UCSD-AML1 (cell line): ENCODE data around the gene SFMBT2.

Experiments used
- DNase-seq: peaks from one replicate; lab custom pipeline; 2025; ENCODE audit not compliant: unreplicated experiment; lab: John Stamatoyannopoulos, UW

The SFMBT2 gene

DNA sequence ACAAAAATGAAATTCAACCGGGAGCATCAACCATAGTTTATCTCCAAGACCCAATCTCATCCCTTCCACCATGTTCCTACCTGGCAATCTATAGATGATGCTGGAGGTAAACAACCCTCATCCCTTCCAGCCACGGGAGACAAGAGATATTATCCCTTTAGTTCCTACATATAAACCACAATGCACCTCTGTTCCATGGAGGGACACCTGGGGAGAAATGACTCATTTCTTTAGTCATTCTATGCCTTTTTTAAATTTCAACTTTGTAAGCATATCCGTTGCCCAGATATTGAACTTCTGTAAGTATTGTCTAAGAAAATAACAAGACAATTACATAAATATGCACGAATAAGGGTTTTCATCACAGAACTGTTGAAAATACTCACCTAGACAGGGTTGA is 15.5 kb upstream of the SFMBT2 start:
- DNase-seq = no peak

- DNase-seq = no peak
Observed at GRCh38 chr10:7425691-7426090, 14.9 kb upstream of the SFMBT2 start.

DNA sequence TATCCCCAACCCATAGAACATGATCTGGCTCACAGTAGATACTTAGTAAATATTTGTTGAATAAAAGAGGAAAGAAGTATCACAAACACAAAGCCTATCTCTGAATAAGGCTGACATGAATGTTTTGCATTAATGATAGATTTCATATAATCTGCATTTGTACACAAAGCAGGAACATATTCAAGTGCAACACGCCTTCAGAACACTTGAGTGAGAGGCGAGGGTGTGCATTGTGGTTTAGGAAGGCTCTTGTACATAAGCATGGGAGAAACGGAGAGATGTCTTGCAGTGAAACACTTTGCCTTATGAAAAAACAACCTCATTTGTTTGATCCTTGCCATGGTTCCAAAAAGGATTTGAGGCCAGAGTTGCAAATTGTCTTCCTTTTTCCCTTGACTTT is 14.1 kb upstream of the SFMBT2 start:
- DNase-seq = no peak

- DNase-seq = no peak
Observed at GRCh38 chr10:7424315-7424714, 13.5 kb upstream of the SFMBT2 start.

GRCh38 chr10:7423521-7423920 is 12.7 kb upstream of the SFMBT2 start:
- no peak for DNase-seq

- DNase-seq = no peak
Observed at GRCh38 chr10:7421526-7421925, 10.7 kb upstream of the SFMBT2 start.

GRCh38 chr10:7419998-7420397 is 9.2 kb upstream of the SFMBT2 start:
- no peak for DNase-seq

GRCh38 chr10:7417807-7418206 is 7.0 kb upstream of the SFMBT2 start:
- no peak for DNase-seq

GRCh38 chr10:7417103-7417623 is 6.3 kb upstream of the SFMBT2 start:
- no peak for DNase-seq

DNA sequence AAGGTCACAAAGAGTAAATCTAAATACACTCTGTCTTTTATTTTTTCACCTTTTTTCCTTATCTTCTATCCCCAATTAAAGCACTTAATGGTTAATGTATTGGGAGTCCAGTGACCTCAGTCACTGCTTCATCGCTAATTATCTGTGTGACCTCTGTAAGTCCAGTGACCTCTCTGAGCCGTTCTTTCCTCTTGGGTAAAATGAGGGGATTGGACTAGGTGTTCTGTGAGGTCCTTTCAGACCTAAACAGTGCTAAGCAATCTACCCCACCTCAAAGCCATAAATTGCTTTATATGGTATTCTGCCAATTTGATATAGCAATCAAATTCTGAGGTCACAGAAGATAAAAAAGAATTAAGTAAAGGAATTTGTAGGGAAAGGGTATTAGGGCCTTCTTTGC is 3.9 kb upstream of the SFMBT2 start:
- DNase-seq = no peak

GRCh38 chr10:7412928-7413282 is 2.1 kb upstream of the SFMBT2 start:
- DNase-seq = no peak

DNA sequence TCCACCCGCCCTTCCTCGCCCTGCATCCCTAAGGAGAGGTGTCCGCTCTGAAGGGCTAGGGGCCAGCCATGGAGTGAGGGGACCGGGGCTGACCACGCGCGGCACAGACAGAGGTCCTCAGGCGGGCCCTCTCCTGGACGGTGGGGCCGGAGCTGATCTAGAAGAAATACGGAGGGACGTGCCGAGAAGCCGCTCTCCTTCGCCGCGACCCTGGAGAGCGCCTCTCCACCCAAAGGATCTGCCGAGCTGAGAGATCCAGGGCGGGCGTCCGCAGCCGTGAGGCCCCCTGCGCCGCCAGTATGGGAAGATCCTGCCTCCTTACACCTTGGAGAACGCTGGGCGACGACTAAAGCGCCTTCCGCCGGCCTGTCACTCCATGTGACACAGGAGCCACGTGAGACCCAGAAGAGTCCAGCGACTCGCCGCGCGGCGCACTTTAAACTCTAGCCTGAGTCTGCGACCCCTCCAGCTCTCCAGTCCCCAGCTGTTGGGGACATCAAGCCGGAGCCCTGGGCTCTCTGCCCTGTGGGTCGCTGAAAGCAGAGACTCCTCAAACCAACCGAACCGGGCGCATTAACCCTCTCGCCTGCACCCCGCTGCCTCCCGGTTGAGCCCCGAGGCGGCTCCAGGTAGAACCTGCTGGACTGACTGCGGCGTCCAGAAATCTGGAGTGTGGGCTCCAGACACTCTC is 1.5 kb upstream of the SFMBT2 start:
- no peak for DNase-seq

DNA sequence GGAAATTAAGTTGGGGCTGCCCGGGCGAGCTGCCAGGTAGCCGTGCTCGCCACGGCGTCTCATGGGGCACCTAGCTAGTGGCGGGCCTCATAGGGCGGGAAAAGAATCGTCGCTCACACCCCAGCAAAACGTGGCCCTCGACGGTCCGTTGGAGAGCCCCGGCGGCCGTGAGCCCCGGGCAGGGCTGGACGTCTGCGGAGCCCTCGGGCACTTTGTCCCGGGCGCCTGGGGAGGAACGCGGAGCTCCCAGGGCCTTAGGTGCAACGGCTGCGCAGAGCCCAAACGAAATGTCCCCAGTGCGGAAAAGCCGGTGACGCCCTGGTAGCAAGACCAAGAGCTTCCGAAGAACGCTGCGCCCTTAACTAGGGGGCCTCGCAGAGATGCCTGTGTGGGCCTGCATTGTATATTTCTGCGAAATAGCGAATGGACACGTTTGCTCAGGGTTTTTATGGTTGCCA is 866 bp upstream of the SFMBT2 start:
- no peak for DNase-seq

- peak; percentile 53 for DNase-seq
Observed at GRCh38 chr10:7410301-7410861, 453 bp downstream of the SFMBT2 start.

DNA sequence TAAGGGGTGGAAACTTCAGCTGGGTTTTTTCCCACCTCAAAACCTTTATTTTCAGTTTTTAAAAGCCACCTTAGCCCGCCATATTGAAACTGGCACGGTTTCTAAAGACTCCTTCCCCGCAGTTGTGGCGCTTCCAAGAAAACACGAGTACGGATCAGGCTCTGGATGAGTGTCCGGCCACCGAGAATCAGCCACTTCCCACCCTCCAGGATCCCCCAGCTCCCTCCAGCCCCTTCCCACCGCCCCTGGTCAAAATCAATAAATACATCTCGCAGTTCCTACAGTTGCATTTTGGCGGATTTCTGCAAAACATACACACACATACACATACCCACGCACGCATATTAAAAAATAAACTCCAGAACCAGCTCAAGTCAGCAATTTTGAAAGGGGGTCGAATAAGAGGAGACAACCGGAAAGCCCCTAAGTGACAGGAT is 1.1 kb downstream of the SFMBT2 start:
- no peak for DNase-seq

- peak; percentile 56 for DNase-seq
Observed at GRCh38 chr10:7409045-7409731, 1.6 kb downstream of the SFMBT2 start.

GRCh38 chr10:7408291-7409044 is 2.4 kb downstream of the SFMBT2 start:
- peak; percentile 67 for DNase-seq

DNA sequence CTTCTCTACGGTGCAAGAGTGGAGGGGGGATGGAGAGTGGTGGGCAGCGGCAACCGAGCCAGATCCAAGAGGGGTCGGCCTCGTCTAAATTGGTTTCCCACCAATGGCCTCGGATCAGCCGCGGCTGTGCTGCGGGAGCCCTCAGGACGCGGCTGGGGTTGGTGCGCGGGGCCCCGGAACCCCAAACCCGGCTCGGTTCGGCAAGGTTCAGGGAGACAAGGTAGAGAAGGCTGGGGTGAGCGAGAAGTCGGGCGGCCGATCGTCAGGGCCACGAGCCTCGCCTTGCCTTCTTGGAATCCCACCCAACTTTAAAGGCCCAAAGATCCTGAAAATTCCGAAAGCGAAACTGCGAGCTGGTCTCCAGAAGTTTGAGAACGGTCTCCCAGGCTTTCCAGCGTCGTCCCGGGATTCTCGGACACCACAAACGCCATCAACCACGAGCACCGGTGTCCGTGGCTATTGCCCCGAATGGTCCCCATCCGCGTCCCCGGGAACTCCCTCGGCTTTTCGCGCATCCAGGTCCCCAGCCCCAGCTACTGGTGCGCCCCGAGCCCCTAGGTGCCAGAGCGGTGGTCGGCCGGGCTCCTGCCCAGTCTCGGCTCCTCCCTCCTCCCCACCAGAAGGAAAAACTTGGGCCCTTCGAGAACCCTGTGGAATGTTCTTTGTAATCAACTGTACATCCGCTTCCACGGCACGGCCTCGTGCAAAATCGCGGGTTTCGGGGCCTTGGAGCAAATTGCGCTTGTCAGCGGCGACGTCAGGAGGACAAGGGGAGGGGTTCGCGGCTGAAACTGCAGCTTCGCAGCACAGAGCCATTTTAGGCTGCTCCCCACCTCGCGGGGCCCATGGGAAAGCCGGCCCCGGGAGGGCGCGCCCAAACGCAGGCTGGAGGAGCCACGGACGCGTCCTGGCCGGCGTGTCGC is 3.2 kb downstream of the SFMBT2 start:
- no peak for DNase-seq

GRCh38 chr10:7406712-7407333 is 4.0 kb downstream of the SFMBT2 start:
- peak; percentile 20 for DNase-seq

DNA sequence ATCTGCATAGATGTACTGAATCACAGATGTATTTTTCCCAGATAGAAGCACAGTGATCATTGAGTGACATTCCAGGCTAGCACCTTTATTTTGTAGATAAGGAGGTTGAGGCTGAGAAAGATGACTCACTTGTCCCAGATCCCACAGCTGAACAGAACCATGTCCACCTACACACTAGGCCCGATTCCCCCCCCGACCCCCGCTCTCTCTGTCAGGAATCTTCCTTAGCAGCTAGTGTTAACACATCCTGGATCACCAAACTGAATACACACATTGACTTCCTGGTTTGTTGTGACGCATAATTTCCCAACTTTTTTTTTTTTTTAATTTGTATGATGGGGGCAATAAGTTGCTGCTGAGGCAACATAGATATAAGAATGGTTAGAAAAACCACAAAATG is 5.2 kb downstream of the SFMBT2 start:
- DNase-seq = peak; percentile 16
